K562 (cell line): ENCODE results near the gene DMGDH. TPM values are rescaled to one million over a fixed set of nuclear protein-coding genes. Genes with fewer than 3 reads are reported as not detected.

Source experiments
- EP300 ChIP-seq: IDR thresholded peaks from 2 replicates; pipeline ENCODE4 v1.6.1; 2012; ENCODE audit warnings: low read length, improper control_type of control experiment
- EWSR1 ChIP-seq: fragments of 450-650 bp; IDR thresholded peaks from 2 replicates; pipeline ENCODE4 v1.6.1; 2018; ENCODE audit warnings: borderline replicate concordance, mild to moderate bottlenecking, low read depth, moderate library complexity; ENCODE audit not compliant: partially characterized antibody
- HNRNPLL ChIP-seq: fragments of 200-400 bp; formaldehyde crosslinking; IDR thresholded peaks from 2 replicates; pipeline ENCODE4 v1.6.1; 2017; ENCODE audit warnings: low read length, low read depth, mild to moderate bottlenecking; ENCODE audit not compliant: poor library complexity, severe bottlenecking
- PCBP1 ChIP-seq: fragments of 200-400 bp; formaldehyde crosslinking; IDR thresholded peaks from 2 replicates; pipeline ENCODE4 v1.6.1; 2018; ENCODE audit warnings: mild to moderate bottlenecking, low read depth, low read length; ENCODE audit not compliant: poor library complexity, severe bottlenecking
- SIX5 ChIP-seq, 2 experiments: IDR thresholded peaks; 2 replicates each; pipeline ENCODE4 v1.6.1; 2011; ENCODE audit warnings: low read length in 2 of 2, borderline replicate concordance in 1 of 2, low read depth in 1 of 2, mild to moderate bottlenecking in 1 of 2, moderate library complexity in 1 of 2; ENCODE audit not compliant: insufficient read depth in 1 of 2
- SP2 ChIP-seq: IDR thresholded peaks from 2 replicates; pipeline ENCODE4 v1.6.1; 2011; ENCODE audit warnings: mild to moderate bottlenecking, low read depth, low read length, moderate library complexity; ENCODE audit not compliant: poor library complexity, severe bottlenecking; ENCODE audit errors: extremely low read depth
- ZNF239 ChIP-seq: fragments of 250-450 bp; sonication (Bioruptor Pico); IDR thresholded peaks from 2 replicates; pipeline ENCODE4 v1.4.0; 2020; ENCODE audit warnings: mild to moderate bottlenecking
- polyA plus RNA-seq, 8 experiments: library from polyadenylated mRNA; depleted of rRNA in 4 of 8; stranded (reverse) in 5 of 8; unstranded in 3 of 8; fragments of >200 nt; fragmentation: Nextera tagmentation in 2 of 8; fragmentation: Illumina TruSeq in 1 of 8; extraction: Ambion mirVana in 2 of 8; extraction: Trizol in 1 of 8; gene quantifications; 2 replicates each; pipeline versions ENCODE4 v1.2.1 to v1.2.3, GENCODE V29; 2011 to 2014; ENCODE audit warnings: inconsistent platforms in 1 of 8, missing spikeins in 1 of 8
- total RNA-seq, 7 experiments: library from RNA; depleted of rRNA in 6 of 7; stranded (reverse); fragments of >200 nt in 6 of 7; fragmentation: Illumina TruSeq in 2 of 7; extraction: Trizol in 2 of 7; gene quantifications; 2 replicates each; pipeline versions ENCODE4 v1.2.1 to v1.2.3, GENCODE V29; 2011 to 2021; ENCODE audit warnings: low replicate concordance in 1 of 7
- TF ChIP-seq, protein P1 (sequence below): fragments of 250-450 bp; sonication (Bioruptor Pico); IDR thresholded peaks from 2 replicates; pipeline ENCODE4 v1.4.0; 2020; ENCODE audit warnings: mild to moderate bottlenecking, moderate library complexity
- TF ChIP-seq, protein P2 (sequence below): fragments of 200-800 bp; sonication (Bioruptor generic); IDR thresholded peaks from 2 replicates; pipeline ENCODE4 v1.6.1; 2017; ENCODE audit warnings: missing genetic modification characterization, missing compliant biosample characterization
- TF ChIP-seq, protein P3 (sequence below): IDR thresholded peaks from 2 replicates; pipeline ENCODE4 v1.6.1; 2011; ENCODE audit not compliant: insufficient read length; ENCODE audit errors: extremely low read depth

Gene DMGDH
- total and polyA plus RNA-seq, 9 of the 15 experiments (the other 6 are each of a cell fraction or from before 2014, with no cell fraction given): 0.13 to 0.58 TPM; not detected in 7

DNA sequence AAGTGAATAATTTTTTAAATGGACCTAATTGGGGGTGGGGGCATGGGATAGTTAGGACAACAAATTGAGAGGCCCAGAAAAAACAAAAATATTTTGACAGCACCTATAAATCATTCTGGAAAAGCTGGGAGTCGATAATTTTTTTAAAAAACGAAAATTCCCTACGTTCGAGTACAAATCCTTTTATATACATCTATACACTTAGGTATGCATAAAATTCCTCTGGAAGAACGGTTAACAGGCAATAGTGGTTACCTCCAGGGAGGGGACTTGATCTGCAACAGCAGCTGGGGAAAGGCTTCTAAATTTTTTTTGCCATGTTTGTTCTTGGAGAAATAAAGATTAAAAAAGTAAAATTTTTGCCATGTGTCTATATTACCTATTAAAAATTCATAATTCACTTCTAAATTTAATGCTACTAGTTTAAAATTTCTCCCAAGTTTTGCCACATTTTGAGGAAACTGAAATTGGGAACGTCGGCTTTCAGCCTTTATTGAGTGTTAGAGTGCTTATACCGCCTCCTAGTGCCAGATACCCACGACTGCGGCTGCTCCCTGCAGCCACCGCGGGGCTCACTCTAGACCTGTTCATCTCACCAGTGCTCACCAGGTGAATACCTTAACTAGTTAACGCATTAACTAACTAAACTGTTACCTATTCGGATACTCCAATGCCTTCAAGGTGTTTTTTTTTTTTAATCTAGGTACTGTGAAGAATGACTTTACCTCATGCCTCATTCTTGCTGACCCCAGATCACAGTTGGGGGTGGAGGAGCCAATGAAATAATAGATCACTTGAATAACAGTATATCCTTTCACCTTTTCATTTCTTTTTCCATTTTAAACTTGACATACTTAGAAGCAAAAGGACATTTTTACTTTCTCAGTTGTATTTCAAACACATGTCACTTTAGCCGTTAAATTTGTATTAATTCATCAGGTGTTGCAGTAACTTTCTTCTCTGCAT lies 40.3 kb upstream of the DMGDH start (continued):
- TF ChIP-seq PCBP1 (no peak), ZNF239 (no peak), HNRNPLL (no peak), SP2 (no peak), EWSR1 (no peak), SIX5 (IDR thresholded peaks at IDR 0.05; ENCODE audit: borderline replicate concordance in 1 of 2, insufficient read depth in 1 of 2, low read depth in 1 of 2, low read length in 2 of 2) (no peak), EP300 (no peak)
- TF ChIP-seq, protein P1, sequence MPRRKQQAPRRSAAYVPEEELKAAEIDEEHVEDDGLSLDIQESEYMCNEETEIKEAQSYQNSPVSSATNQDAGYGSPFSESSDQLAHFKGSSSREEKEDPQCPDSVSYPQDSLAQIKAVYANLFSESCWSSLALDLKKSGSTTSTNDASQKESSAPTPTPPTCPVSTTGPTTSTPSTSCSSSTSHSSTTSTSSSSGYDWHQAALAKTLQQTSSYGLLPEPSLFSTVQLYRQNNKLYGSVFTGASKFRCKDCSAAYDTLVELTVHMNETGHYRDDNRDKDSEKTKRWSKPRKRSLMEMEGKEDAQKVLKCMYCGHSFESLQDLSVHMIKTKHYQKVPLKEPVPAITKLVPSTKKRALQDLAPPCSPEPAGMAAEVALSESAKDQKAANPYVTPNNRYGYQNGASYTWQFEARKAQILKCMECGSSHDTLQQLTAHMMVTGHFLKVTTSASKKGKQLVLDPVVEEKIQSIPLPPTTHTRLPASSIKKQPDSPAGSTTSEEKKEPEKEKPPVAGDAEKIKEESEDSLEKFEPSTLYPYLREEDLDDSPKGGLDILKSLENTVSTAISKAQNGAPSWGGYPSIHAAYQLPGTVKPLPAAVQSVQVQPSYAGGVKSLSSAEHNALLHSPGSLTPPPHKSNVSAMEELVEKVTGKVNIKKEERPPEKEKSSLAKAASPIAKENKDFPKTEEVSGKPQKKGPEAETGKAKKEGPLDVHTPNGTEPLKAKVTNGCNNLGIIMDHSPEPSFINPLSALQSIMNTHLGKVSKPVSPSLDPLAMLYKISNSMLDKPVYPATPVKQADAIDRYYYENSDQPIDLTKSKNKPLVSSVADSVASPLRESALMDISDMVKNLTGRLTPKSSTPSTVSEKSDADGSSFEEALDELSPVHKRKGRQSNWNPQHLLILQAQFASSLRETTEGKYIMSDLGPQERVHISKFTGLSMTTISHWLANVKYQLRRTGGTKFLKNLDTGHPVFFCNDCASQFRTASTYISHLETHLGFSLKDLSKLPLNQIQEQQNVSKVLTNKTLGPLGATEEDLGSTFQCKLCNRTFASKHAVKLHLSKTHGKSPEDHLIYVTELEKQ (CRISPR knock-in tag): no peak
- TF ChIP-seq, protein P2, sequence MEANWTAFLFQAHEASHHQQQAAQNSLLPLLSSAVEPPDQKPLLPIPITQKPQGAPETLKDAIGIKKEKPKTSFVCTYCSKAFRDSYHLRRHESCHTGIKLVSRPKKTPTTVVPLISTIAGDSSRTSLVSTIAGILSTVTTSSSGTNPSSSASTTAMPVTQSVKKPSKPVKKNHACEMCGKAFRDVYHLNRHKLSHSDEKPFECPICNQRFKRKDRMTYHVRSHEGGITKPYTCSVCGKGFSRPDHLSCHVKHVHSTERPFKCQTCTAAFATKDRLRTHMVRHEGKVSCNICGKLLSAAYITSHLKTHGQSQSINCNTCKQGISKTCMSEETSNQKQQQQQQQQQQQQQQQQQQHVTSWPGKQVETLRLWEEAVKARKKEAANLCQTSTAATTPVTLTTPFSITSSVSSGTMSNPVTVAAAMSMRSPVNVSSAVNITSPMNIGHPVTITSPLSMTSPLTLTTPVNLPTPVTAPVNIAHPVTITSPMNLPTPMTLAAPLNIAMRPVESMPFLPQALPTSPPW (CRISPR knock-in tag): no peak
- TF ChIP-seq, protein P3, sequence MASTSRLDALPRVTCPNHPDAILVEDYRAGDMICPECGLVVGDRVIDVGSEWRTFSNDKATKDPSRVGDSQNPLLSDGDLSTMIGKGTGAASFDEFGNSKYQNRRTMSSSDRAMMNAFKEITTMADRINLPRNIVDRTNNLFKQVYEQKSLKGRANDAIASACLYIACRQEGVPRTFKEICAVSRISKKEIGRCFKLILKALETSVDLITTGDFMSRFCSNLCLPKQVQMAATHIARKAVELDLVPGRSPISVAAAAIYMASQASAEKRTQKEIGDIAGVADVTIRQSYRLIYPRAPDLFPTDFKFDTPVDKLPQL: no peak
